AML-193 (cell line): ENCODE measurements around the gene CSNK2A1.
"Not testable (repeated sequence)": the region's sequence is repeated elsewhere in the genome, so short reads cannot be mapped to it uniquely, and the experiment has no call there.

ENCODE experiments used
- DNase-seq, 2 experiments: peaks; one replicate each; lab custom pipeline; 2025; lab: John Stamatoyannopoulos, UW

Gene CSNK2A1

DNA sequence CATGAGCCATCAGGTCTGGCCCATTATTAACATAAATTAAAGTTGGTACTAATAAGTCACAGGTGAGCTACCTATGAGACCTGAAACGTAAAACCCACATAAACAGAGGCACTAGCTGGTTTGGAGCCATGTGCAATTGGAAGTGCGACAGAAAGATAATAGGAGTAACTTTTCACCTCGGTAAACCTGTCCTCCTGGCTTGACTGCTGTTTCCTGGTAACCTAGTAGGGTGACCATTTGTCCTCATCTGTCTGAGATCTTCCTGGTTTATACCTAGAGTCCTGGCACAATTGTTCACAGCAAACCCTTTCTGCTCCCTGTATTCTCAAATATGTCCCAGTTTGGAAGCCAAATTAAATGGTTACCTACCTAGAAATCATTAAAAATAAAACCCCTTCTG, 88.6 kb downstream of the CSNK2A1 start:
- DNase-seq: no peak

DNA sequence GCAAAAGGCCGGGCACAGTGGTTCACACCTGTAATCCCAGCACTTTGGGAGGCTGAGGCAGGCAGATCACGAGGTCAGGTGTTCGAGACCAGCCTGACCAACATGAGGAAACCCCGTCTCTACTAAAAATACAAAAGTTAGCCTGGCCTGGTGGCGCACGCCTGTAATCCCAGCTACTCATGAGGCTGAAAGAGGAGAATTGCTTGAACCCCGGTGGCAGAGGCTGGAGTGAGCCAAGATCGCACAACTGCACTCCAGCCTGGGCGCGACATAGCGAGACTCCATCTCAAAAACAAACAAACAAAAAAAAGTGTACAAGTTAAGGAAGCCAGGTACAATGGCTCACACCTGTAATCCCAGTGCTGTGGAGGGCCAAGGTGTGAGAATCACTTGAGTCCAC, 91.6 kb downstream of the CSNK2A1 start:
- not testable (repeated sequence) for DNase-seq

DNA sequence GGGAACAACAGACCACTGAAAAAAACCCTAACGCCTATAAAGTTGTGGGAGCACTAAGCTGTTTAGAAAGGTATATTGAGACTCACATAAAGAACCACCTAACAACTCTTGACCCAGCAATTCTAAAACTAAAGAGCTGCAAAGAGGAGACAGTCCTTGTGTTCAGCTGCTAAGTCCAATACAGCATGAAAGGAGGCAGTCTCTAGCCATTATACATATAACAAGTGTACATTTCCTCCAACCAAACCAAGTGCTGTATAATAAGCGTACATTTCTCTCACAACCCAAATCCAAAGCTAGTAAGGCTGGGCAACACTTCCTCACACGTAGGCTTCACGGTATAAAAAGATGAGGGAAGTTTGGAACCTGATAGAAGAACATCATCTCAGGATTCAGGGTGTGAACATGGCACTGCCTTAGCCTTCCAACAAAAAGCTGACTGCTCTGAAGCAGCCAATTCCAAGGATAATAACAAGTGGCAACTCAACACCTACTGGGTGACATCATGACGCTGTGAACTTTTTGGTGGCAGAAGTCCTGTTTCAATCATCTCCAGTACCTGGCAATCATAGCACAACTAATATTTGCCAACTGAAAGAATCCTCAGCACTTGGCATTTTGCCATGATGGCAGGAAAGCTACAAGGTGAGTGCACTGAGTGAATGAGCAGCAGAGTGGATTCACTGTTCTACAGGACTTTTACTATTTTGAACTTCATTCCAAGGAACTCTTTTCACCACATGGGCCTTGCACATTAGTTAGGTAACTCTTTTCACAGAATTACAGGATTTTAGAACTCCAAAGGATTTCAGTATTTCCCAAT, 97.9 kb downstream of the CSNK2A1 start:
- DNase-seq: no peak

DNA sequence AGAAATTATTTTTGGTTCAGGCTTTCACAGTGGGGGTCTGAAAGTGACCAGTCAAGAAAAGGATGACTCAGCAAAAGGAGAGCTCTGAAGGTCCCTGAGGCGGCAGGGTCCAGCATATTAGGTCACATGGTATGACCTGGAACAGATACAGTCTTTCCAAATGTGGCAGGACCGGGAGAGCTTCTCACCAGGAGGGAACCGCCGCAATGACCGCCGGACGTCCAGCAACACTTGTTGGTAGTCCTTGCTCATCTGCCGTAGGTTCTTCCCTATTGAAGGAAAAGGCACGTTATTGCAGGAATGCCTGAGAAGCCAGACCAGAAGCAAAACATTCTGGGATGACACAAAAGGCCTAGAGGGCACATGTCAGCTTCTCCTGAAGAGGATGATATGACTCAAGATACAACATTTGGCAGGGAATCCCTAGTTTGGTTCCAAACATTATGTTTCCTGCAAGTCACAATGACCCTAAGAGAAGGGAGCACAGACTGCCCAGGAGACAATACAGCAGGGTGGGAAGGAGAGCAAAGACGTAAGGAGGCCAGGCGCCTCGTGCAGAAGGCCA, 98.6 kb downstream of the CSNK2A1 start:
- no peak for DNase-seq

DNA sequence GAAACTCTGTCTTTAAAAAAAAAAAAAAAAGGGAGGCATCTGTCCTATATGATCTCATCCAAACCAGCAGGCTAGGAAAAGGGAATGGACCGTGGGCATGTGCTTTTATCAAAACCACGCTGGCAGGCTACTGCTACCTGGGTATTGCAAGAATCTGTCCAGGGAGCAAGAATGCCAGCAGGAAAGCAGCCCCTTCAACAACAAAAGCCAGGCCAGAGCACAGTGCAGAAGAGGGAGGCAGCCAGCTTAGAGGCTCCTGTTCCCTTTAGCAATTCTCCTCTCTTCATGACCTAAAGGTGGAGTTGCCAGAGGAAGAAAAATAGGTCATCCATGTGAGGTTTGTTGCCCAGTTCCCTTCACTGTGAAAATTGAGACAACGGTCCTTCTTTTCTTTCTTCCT, 99.5 kb downstream of the CSNK2A1 start:
- no peak for DNase-seq

DNA sequence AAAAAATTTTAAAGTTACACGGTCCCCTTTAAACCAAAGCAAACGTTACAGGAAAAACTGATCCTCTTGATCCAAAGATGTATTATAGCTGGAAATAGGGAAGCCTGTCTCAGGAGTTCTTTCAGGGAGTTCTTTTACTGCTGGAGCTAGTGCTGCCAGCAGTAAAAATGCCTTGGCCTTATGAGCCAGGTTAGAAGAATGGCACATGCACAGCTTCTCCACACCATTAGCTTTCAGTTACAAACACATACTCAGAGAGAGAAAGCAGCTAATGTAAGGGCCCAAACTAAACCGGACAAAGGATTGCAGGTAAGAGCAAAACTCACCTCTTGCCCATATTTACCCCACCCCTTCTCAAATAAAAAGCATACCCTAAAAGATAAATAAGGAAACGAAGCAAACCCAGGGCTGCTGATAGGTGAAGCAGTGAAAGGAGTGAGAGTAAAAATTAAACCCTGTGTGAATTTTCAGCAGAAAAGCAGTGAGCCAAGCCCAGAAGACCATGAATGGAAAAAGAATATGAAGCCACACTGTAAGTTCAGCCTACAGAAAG, 100.3 kb downstream of the CSNK2A1 start:
- no peak for DNase-seq

DNA sequence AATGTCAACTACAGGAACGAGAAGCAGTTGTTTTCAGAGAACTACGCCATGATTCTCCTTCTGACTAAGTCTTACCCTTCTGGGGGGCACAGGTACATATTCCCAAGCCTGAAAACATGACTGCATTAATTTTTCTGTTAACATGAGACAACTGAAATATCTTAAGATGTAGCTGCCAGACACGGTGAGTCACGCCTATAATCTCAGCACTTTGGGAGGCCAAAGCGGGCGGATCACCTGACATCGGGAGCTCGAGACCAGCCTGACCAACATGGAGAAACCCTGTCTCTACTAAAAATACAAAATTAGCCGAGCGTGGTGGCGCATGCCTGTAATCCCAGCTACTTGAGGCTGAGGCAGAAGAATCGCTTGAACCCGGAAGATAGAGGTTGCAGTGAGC, 103.0 kb downstream of the CSNK2A1 start:
- DNase-seq: no peak

DNA sequence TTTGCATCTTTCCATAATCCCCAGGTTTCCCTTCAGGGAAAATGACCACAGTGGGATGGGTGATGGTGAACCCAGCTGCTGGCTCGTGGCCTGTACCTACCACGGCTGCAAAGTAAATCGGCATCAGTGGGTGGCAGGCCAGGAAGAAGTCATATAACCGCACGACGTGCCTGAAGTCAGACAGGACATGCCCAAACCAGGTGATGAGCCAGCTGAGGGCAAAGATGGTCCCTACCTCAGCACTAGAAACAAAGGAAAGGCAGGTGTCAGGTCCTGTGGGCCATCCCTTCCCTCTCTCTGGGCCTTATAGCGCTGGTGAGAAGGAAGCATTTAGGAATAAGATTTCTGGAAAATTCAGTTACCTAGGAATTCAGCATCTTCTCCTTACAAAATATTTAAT, 103.4 kb downstream of the CSNK2A1 start:
- DNase-seq: no peak

DNA sequence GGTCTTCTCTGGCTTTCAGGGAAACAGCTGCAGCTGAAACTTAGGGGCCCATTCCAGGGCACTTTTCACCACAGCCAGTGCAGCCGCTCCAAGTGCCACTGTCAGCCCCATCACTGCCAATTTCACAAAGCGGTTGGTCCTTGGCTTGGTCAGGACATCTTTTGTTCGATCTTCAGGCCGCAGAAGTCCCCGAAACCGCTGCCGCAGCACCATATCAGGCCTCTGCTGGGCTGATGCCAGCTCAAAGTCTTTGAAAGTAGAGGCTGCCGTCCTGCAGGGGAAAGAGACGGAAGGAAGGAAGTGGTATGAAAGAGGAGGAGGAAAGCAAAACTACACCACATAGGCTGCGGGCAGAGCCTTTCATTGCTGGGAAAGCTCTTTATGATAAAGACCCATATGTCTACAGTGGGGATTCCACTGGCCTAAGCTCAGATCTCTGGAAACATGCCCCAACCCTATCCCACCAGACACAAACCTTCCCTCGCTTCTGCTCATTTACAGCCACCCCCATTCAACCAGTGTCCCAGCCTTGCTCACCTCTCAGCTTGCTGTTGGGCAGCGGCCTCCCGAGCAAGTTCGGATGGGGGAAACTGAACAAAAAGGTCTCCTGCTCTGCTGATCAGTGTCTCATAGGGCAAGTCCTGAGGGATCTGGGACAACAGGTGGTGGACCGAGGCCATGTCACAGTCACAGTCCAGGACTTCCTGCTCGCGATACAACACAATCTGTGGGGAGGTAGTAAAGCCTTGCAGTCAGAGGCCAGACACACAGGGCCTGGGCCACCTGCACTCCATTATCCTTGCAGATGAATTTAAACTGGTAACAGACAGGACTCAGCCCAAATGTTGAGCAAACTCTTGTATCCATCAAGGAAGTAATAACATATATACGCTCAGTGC, 104.8 kb downstream of the CSNK2A1 start:
- peak; percentile 77 to 89 for DNase-seq

DNA sequence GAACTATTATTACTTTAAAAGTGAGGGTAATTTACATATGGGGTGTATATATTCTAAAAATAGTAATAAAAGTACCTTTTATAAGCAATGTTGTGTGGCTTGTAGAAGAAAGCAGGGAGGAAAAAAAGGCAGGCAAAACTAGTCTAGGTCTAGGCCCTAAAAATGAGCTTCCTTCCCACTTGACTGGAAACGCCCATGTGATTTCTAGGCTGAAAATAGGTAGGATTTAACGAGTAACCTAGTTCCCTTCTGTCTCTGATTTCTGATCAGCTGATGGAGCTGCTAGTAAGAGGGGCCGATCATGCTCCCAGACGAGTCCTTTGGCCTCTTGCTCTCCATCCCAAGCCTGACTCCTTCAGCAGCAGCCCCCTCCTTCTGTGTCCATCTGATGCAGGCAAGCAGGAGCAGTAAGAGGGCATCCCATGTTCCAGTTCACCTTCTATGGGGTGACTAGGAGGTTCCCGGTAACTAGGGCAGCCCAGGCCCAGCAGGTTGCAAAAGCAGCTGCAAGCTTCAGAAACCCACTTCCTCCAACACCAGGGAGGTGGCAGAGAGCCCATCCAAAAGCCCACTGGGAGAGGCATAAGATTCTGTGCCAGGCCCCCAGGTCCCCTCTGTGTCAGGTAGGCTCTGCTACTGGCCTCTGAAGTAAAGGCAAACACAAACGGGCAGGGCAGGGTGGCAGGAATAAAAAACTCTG, 105.7 kb downstream of the CSNK2A1 start:
- peak; percentile 14 to 50 for DNase-seq

DNA sequence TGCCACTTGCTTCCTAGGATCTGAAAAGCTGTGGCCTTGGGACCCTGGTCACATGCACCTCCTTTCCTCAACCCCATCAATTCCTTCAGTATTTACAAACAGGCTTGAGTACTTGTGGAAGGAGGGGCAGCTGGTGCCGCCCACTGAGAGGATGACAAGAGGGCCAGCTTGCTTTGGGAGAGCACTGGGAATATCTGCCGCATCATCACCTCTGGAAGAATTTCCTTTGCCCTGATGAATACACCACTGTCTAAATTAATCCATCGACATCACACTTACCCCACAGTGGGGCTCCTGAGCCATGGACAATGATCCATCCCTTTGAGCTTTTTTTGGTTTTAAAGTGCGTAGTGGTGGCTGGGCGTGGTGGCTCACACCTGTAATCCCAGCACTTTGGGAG, 107.1 kb downstream of the CSNK2A1 start:
- no peak for DNase-seq

DNA sequence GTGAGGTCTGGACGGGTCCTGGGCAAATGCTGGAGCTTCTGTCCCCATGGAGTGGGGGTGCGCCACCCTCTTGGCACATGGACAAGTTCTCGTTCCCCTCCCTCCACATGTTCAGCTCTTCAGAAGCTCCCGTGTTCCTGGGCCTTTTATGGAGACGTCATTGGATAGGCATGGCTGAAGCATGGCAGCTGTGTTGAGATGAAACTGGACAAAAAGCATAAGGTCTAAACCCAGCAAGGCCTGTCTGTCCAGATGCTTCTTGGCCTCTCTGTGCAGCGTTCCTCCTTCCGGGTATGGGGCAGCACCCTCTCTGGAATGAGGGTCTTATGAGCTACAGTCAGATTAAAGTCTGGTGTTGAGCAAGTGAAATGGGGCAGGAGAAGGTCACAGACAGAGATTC, 108.0 kb downstream of the CSNK2A1 start:
- DNase-seq: no peak

DNA sequence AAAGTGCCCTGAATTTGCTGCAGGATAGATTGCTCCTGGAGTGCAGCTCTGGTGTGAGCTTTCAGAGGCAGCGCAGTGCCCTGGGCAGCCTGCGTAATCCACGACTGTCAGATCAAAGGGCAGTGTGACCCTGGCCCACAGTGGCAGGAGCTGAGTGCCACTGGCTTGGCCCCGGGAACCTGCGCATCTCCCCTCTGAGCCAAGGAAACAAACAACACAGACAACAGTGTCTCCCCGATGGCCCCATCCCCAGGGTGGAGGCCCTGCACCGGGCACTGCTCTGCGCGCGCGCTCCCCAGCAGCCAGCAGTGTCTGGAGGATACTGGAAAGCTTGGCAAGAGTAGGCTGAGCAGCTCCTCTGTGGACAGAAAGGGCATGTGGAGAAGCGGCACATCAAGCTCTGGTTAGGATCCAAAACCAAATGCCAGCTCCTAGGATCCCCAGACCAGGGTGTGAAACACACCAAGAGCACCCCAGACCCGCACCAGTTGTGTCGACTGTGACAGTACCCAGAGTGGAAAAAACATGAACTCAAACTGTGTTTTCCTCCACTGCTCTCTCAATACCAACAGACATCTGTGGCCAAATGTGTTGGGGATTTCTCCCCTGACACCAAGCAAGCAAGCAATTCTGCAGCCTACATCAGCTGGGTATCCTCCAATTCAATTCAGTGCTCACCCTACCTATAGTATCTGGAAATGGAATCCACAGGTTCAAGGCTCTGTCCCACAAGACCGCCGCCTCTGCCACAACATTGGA, 108.8 kb downstream of the CSNK2A1 start:
- DNase-seq: no peak

DNA sequence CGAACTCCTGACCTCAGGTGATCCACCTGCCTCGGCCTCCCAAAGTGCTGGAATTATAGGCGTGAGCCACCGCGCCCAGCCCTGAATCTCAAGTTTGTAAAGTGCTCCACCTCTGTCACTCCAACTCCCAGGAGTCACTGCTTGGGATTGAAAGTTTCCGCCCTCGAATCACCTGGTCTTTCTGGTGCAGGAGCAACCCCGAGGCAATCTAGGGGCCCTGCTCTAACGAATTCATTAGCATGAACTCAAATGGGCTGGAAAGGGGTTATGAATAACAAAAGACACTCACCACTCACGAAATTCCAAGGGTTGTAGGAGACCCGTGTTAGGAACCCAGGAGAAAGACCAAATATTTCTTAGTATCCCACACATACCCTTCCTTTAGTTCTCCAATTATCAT, 109.4 kb downstream of the CSNK2A1 start:
- DNase-seq: no peak

DNA sequence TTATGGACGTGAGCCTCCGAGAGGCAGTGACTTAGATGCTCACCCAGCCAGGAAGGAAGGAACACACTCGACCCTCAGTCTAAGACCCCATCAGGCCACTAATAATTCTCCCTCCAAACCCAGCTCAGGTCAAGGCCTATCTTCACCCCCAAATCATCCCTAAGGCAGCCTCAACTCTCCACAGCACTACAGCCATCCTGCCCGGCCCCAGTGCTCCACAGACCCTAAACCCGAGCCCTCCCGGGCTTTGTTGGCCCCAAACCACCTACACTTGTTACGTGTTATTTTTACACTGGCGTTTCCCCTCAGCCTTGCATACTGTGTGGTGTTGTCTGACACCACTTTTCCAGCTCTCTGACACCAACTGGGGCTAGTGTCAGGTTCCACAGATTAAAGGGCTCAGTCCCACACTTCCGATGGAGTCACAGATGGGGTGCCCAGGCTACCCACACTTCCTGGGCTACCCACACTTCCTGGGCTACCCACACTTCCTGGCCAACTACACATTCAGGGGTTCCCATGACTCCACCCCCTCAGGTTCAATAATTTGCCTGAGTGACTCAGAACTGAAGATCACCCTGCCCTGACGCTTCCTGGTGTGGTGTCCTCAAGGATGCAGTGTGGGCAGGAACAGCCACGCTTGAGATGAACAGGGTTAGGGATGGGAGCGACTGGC, 110.2 kb downstream of the CSNK2A1 start:
- DNase-seq: no peak

DNA sequence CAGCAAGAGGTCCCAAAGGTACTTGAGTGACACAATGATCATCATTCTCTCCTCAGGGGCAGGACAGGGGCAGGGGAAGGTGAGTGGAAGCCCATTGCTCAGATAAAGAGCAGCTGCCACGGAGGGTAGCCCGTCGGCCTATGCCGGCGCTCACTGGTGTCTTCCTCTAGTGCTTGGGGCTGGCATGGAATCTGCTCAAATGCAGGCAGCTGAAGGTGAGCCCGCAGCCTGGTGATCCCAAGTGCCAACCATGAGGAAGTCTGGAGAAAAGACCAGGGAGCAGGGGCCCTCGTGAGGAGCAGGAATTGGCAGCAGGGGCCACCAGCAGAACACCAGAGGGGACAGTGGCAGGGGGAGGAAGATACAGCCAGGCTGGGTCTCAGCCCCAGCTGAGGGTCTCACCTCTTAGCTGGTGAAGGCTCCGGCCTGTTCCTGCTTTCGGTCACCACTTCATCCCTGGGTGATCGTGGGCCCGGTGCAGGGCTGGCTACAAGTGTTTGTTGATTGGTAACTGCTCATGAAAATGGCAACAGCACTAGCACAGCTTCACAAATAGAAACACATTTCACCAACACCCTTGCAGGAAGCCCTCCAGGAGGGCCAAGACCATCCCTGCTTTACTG, 110.8 kb downstream of the CSNK2A1 start:
- no peak for DNase-seq

DNA sequence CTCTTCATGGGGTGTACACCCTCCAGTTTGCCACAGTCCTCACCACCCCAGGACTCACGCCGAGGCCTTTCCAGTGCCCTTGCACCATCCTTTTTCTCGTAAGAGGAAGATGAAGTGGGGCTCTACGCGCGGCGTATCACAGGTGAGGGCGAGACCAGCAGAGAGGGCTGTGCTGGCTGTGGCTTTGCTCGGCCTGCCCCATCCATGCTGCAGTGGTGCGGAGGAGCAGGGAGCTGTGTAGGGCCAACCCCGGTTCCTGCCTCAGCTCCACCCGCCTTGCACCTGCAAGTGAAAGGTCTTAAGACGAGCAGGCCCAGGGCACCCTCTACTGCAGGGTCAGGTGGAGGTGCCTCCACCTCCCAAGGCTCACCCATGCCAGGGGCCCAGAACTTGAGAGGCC, 111.4 kb downstream of the CSNK2A1 start:
- no peak for DNase-seq

DNA sequence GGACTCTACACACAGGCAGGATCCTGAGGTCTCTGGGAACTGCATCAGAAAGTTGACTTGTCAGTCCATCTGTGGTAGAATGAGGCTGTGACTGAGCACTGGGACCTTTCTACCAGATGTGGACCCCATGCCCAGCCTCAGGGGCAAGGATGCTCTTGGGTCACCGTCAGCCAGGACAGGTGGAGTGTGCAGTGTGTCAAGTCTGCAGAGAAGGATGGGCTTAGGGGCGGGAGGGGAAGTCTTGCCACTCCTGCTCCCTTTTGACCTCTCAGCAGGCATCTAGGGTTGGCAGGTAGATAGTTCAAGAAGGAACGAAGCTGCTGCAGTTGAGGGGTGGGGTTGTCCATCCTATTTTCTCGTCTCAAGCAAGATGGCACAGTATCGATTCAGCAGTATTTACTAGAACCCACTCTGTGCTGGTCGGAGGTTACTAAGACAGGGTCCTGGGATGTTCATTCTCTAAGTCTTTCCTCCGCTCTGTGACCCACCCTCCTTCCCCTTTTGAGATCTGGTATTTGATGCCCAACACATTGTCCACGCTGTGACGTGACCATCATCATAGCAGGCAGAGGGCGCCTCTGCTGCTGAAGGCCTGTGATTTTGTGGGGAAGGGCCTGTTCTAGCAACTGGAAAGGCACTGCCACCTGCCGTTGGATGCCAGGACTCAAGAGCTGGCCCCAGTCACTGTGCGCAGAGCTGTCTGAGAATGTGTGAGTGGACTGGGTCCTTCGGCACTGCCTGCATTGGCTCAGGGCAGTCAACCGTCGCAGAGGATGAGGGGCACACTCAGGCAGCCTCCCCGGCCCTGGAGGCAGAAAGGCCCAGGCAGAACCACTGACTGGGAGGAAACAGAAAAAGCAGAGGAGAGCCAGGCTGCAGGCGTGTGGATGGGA, 112.3 kb downstream of the CSNK2A1 start:
- DNase-seq: peak; percentile 78 to 91
